SK-N-SH treated with all-trans-retinoic acid at 6 μM for 48 hours (cell line): ENCODE data around the gene EPN1.

Experiments
- TCF4 ChIP-seq: fragments of 250-450 bp; sonication (Bioruptor Pico); IDR thresholded peaks from 2 replicates; pipeline ENCODE4 v1.8.0; 2021; ENCODE audit warnings: mild to moderate bottlenecking, moderate library complexity, borderline replicate concordance
- TOX ChIP-seq: fragments of 250-450 bp; sonication (Bioruptor Pico); IDR thresholded peaks from 2 replicates; pipeline ENCODE4 v1.8.0; 2021; ENCODE audit warnings: mild to moderate bottlenecking, moderate library complexity, borderline replicate concordance
- TSHZ2 ChIP-seq: fragments of 250-450 bp; sonication (Bioruptor Pico); IDR thresholded peaks from 2 replicates; pipeline ENCODE4 v1.5.0; 2020; ENCODE audit warnings: mild to moderate bottlenecking, moderate library complexity
- ZC3H10 ChIP-seq: fragments of 250-450 bp; sonication (Bioruptor Pico); IDR thresholded peaks from 2 replicates; pipeline ENCODE4 v1.5.1; 2021; ENCODE audit warnings: mild to moderate bottlenecking, moderate library complexity

- TF ChIP-seq TOX (CRISPR knock-in tag) = no peak
- no peak for TF ChIP-seq TCF4
- TF ChIP-seq TSHZ2 (CRISPR knock-in tag) = no peak
- no peak for TF ChIP-seq ZC3H10 (CRISPR knock-in tag)
These were observed 14.0 kb upstream of the EPN1 start for GRCh38 chr19:55660991-55661390.
